IPS-15b (cell line): ENCODE measurements around the gene ZNF620.
A peak's percentile ranks its signal among the peaks of the same experiment; 100 is the strongest.

ENCODE experiments used
- H3K27me3 ChIP-seq: one replicate; pipeline ENCODE4 v1.6.1; 2013; ENCODE audit warnings: low read length; ENCODE audit not compliant: control insufficient read depth, insufficient read depth
- H3K36me3 ChIP-seq: one replicate; pipeline ENCODE4 v1.6.1; 2013; ENCODE audit warnings: low read length; ENCODE audit not compliant: control insufficient read depth, insufficient read depth
- H3K4me1 ChIP-seq: one replicate; pipeline ENCODE4 v1.6.1; 2013; ENCODE audit warnings: mild to moderate bottlenecking, low read length; ENCODE audit not compliant: control insufficient read depth, insufficient read depth
- H3K4me3 ChIP-seq: one replicate; pipeline ENCODE4 v1.5.1; 2013; ENCODE audit warnings: low read depth, low read length
- H3K9ac ChIP-seq: one replicate; pipeline ENCODE4 v1.6.1; 2013; ENCODE audit warnings: low read depth, mild to moderate bottlenecking, low read length
- H3K9me3 ChIP-seq: one replicate; pipeline ENCODE4 v1.6.1; 2013; ENCODE audit warnings: mild to moderate bottlenecking, low read length; ENCODE audit not compliant: control insufficient read depth, insufficient read depth

The ZNF620 gene

GRCh38 chr3:40511031-40511718, 5.3 kb downstream of the ZNF620 start:
- H3K36me3 ChIP-seq, result peaks cover 16% of the 10 kb centered on the region
- no peak overlapping the region for H3K9ac ChIP-seq
- no peak overlapping the region for H3K4me3 ChIP-seq
- H3K27me3 ChIP-seq, result no peaks in the 10 kb centered on the region
- peaks cover 2% of the 10 kb centered on the region for H3K4me1 ChIP-seq
- H3K9me3 ChIP-seq, result no peaks in the 10 kb centered on the region

DNA sequence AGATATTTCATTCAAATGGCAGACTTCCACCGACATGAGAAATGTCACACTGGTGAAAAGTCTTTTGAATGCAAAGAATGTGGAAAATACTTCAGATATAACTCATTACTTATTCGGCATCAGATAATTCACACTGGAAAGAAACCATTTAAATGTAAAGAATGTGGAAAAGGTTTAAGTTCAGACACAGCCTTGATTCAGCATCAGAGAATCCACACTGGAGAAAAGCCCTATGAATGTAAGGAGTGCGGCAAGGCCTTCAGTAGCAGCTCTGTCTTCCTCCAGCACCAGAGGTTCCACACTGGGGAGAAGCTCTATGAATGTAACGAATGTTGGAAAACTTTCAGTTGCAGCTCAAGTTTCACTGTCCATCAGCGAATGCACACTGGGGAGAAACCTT, 10.4 kb downstream of the ZNF620 start:
- H3K9ac ChIP-seq, result no peak overlapping the region
- peaks cover 14% of the 10 kb centered on the region for H3K36me3 ChIP-seq
- H3K27me3 ChIP-seq, result no peaks in the 10 kb centered on the region
- no peaks in the 10 kb centered on the region for H3K9me3 ChIP-seq
- no peak overlapping the region for H3K4me3 ChIP-seq
- no peaks in the 10 kb centered on the region for H3K4me1 ChIP-seq

DNA sequence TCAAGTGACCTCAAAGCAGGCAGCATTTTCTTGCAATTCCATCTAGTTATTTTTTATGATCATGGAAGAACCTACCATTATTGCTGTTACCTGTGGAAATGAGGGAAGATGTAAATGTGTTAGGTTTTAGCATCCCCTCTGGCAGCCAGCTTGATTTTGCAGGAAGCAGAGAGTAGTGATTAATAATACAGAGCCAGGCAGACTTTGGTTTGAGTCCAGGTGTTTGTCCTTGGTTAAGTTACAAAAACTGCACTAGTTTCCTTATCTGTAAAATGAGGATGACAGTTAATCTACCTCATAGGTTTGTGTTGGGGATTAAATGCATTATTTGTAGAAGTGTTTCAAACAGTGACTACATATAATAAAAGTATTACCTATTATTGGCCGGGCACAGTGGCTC, 12.2 kb downstream of the ZNF620 start:
- no peaks in the 10 kb centered on the region for H3K27me3 ChIP-seq
- no peaks in the 10 kb centered on the region for H3K4me1 ChIP-seq
- H3K36me3 ChIP-seq, result peaks cover 10% of the 10 kb centered on the region

GRCh38 chr3:40518848-40519247, 13.0 kb downstream of the ZNF620 start:
- H3K4me1 ChIP-seq, result no peaks in the 10 kb centered on the region
- H3K27me3 ChIP-seq, result no peaks in the 10 kb centered on the region
- H3K9me3 ChIP-seq, result no peaks in the 10 kb centered on the region
- no peak overlapping the region for H3K4me3 ChIP-seq
- no peak overlapping the region for H3K9ac ChIP-seq
- peaks cover 10% of the 10 kb centered on the region for H3K36me3 ChIP-seq

More for the DNA sequence above, 12.2 kb downstream of the ZNF620 start:
- Histone ChIP-seq H3K9me3 (no peaks in the 10 kb centered on the region), H3K4me3 (no peak overlapping the region), H3K9ac (no peak overlapping the region)

DNA sequence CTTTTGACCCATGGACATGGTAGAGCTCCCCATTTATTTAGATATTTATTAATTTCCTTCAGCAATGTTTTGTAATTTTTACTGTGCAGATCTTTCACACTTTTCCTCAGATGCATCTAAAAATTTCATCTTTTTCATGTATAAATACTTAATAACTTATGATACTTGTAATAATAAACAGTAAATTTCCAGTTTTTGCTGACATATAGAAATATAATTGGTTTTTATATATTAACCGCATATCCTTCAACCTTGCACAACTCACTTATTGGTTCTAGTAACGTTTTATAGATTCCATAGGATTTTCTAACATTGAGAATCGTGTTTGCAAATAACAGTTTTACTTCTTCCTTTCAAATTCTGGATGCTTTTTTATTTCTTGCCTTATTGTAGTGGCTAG, 15.4 kb downstream of the ZNF620 start:
- Histone ChIP-seq H3K27me3 (no peaks in the 10 kb centered on the region), H3K36me3 (peaks cover 4% of the 10 kb centered on the region), H3K4me3 (no peak overlapping the region), H3K9me3 (no peaks in the 10 kb centered on the region), H3K4me1 (no peaks in the 10 kb centered on the region), H3K9ac (no peak overlapping the region)

- H3K27me3 ChIP-seq, result no peaks in the 10 kb centered on the region
- peak overlapping the region; percentile 76 for H3K4me3 ChIP-seq
- H3K9ac ChIP-seq, result no peak overlapping the region
- H3K36me3 ChIP-seq, result no peaks in the 10 kb centered on the region
- H3K4me1 ChIP-seq, result no peaks in the 10 kb centered on the region
- H3K9me3 ChIP-seq, result no peaks in the 10 kb centered on the region
These were observed 17.9 kb downstream of the ZNF620 start for GRCh38 chr3:40523781-40524180.

GRCh38 chr3:40524222-40524567, 18.4 kb downstream of the ZNF620 start:
- H3K4me3 ChIP-seq, result peak overlapping the region; percentile 76
- no peaks in the 10 kb centered on the region for H3K27me3 ChIP-seq
- H3K36me3 ChIP-seq, result no peaks in the 10 kb centered on the region
- H3K9ac ChIP-seq, result peak overlapping the region; percentile 90
- no peaks in the 10 kb centered on the region for H3K9me3 ChIP-seq
- no peaks in the 10 kb centered on the region for H3K4me1 ChIP-seq

DNA sequence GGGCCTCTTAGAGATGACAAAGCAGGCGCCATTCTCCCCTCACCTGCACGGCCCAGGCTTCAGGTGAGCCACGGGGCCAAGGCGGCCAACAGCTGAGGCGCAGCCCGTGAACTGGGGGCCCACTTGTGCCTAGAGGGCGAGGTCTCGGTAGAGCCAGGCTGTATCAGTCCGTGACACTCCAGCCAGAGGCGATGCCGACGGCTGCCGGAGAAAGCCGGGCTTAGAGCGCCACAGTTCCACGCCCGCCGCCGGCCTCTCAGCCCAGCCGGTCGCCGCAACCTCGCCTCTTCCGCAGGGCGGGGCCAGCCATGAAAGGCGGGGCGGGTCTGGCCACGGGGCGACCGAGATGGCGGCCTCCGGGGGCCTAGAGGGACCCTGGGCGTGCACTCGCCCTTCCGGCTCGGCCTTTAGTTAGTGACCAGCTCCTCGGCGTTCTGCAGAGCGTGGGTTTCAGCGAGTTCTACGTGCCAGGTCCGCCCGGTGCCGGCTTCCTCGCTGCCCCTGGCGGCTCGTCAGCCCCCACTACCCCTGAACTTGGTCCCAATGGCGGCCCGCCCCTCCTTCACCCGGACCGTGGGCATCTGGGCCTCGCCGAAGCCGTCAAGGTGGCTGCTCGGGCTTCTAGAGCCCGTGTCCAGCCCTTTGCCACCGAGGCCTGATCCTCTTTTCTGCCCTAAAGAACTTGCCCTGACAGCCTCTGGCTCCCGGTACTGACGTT, 18.9 kb downstream of the ZNF620 start, which contains the start of gene ZNF621:
Gene ZNF621, plus strand, starts transcription at position 393 of the 718 bp plus-strand sequence. CDS start 881 bp downstream, outside the sequence.
- Histone ChIP-seq H3K9ac (peak within 1 kb of the TSS; percentile 90), H3K27me3 (no peaks in the 10 kb centered on the region), H3K36me3 (no peaks in the 10 kb centered on the region), H3K4me3 (peak within 1 kb of the TSS; percentile 76), H3K4me1 (no peaks in the 10 kb centered on the region), H3K9me3 (no peaks in the 10 kb centered on the region)

DNA sequence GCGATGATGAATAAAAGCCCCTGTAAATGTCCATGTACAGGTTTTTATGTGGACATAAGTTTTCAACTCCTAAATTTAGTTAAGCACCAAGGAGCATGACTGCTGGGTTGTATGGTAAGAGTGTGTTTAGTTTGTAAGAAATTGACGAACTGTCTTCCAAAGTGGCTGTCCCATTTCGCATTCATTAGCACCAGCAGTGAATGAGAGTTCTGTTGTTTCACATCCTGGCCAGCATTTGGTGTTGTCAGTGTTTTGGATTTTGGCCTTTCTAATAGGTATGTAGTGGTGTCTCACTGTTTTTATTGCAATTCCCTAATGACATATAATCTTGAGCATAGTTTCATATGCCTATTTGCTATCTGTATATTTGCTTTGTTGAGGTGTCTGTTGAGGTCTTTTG, 22.6 kb downstream of the ZNF620 start:
- Histone ChIP-seq H3K9ac (no peak overlapping the region), H3K4me1 (no peaks in the 10 kb centered on the region), H3K36me3 (peaks cover 10% of the 10 kb centered on the region), H3K4me3 (no peak overlapping the region), H3K27me3 (no peaks in the 10 kb centered on the region), H3K9me3 (no peaks in the 10 kb centered on the region)

DNA sequence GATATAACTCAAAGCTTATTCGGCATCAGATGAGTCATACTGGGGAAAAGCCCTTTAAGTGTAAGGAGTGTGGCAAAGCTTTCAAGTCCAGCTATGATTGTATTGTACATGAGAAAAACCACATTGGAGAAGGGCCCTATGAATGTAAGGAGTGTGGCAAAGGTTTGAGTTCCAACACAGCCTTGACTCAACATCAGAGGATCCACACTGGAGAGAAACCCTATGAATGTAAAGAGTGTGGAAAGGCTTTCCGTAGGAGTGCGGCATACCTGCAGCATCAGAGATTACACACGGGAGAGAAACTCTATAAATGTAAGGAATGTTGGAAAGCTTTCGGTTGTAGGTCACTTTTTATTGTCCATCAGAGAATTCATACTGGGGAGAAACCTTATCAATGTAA, 26.4 kb downstream of the ZNF620 start:
- Histone ChIP-seq H3K27me3 (no peaks in the 10 kb centered on the region), H3K9me3 (no peaks in the 10 kb centered on the region), H3K36me3 (peaks cover 10% of the 10 kb centered on the region), H3K4me1 (no peaks in the 10 kb centered on the region), H3K9ac (no peak overlapping the region), H3K4me3 (no peak overlapping the region)

GRCh38 chr3:40534283-40534682, 28.4 kb downstream of the ZNF620 start:
- H3K9ac ChIP-seq, result no peak overlapping the region
- no peak overlapping the region for H3K4me3 ChIP-seq
- H3K9me3 ChIP-seq, result no peaks in the 10 kb centered on the region
- no peaks in the 10 kb centered on the region for H3K4me1 ChIP-seq
- no peaks in the 10 kb centered on the region for H3K27me3 ChIP-seq
- H3K36me3 ChIP-seq, result peaks cover 17% of the 10 kb centered on the region

GRCh38 chr3:40546816-40547215, 41.0 kb downstream of the ZNF620 start:
- H3K4me1 ChIP-seq, result no peaks in the 10 kb centered on the region
- H3K27me3 ChIP-seq, result no peaks in the 10 kb centered on the region
- no peak overlapping the region for H3K4me3 ChIP-seq
- H3K9ac ChIP-seq, result no peak overlapping the region
- H3K36me3 ChIP-seq, result no peaks in the 10 kb centered on the region
- no peaks in the 10 kb centered on the region for H3K9me3 ChIP-seq
